HG03280 (cell line): Measurements from ENCODE around the gene NOTUM.

ENCODE experiments used
- ATAC-seq: cut with Tn5 transposase; IDR thresholded peaks from one replicate; pipeline ENCODE4 v1.9.1; 2021; ENCODE audit warnings: mild to moderate bottlenecking, moderate library complexity; ENCODE audit not compliant: unreplicated experiment

The NOTUM gene

DNA sequence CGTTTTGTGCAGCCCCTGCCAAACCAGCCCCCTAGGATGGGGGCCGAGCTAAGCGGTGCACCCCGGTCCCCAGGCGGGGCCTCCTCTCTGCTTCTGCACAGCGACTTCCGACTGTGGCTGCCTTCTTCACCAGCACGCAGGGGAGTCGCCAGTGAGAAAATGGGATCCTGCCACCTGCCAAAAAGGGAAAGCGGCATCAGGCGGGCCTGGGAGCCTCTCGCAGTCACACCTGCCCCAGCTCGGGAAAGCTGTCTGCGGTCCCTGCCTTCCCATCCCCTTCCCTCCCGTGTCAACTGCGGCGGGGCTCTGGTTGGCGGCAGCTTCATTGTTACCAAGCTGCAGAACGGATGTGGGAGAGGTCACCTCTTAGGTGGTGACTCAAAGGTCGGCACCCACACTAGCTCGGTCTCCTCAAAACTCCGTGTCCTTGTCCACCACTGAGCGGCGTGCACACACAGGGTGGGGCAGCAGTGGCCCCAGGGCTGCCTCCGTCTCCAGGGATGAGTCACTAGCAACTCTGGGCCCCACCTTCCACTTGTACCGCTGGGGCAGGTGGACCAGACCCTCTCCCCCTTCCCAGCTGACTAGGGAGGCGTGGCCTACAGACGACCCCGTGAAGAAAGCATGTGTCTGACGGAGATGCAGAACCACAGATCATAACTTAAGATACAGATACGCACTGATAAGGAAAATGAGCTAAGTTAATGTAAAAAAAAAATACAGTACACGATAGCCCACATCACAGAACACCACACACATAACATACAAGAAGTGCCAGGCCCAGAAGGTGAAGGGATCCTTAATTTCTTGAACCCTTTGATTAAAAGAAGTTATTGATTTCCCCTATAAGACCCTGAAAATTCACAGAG is 48.3 kb downstream of the NOTUM start:
- no peak for ATAC-seq

DNA sequence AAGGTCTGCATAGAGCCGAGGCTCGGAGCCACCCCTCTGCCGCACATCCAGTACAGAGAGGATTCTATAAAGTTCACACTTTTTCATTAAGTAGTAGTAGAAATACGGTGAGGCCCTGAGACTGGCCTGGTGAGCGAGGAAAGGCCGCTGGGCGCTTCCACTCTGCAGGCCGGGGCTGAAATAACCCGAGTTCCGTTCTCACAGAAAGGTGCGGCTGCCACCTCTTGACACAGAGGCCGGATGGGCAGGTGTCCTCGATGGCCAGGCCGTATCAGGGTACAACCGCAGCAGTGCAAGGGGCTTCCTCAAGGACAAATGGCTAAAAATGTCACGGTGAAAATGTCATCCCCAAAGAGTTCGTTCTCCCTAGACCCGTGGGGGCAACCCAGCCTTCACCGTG is 49.0 kb downstream of the NOTUM start:
- ATAC-seq: no peak

DNA sequence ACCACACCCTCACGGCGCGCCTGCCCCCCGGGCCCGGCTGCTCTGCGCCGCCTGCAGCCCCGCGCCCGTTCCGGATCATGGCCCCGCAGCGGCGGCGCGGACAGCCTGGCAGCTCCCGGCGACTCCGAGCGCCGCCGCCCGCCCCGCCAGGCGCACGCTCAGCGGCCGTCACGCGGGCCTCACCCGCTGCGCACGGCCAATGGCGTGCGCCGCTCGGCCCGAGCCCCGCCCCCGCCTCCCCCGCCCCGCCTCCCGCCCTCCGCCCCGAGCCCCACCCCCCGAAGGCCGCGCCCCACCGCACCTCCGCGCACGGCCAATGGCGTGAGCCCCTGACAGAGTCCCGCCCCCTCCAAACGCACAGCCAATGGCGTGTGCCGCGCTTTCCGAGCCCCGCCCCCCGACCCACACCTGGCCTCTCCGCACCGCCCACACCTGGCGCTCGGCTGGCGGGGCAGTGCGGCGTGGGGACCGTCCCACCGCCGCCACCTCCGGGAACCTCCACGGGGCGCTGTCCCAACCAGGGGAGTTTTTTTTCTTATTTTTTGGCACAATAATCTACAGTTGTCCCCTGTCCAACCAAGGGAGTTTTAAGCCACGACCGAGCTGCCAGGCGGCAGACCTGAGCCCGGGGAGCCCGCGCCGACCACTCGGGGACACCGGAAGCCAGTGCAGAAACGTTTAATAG is 49.6 kb downstream of the NOTUM start, which contains the start of gene PCYT2:
PCYT2 (minus strand) TSS at position 123 of the 685 bp plus-strand sequence; CDS start at position 79, 44 bp downstream.
- ATAC-seq: peak; percentile 66

DNA sequence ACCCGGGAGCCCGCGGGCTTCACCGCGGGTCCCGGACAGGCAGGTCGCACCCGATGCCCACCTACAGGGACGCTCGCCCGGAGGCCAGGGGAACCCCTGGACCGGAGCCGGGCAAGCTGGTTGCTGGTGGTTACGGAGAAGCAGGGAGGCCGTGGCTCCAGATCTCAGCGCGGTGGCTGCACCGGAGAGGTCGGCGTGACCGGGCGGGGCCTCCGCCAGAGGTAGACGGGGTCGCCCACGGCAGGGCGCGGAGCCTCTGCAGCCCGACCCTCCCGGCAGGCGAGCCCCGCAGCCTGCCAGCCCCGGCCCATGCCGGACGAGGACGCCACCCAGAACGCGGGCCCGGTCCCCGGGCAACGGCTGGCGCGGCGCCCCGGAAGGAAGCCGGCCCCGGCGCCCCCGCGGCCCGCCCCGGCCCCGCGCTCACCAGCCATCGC is 50.1 kb downstream of the NOTUM start:
- ATAC-seq: peak; percentile 41

DNA sequence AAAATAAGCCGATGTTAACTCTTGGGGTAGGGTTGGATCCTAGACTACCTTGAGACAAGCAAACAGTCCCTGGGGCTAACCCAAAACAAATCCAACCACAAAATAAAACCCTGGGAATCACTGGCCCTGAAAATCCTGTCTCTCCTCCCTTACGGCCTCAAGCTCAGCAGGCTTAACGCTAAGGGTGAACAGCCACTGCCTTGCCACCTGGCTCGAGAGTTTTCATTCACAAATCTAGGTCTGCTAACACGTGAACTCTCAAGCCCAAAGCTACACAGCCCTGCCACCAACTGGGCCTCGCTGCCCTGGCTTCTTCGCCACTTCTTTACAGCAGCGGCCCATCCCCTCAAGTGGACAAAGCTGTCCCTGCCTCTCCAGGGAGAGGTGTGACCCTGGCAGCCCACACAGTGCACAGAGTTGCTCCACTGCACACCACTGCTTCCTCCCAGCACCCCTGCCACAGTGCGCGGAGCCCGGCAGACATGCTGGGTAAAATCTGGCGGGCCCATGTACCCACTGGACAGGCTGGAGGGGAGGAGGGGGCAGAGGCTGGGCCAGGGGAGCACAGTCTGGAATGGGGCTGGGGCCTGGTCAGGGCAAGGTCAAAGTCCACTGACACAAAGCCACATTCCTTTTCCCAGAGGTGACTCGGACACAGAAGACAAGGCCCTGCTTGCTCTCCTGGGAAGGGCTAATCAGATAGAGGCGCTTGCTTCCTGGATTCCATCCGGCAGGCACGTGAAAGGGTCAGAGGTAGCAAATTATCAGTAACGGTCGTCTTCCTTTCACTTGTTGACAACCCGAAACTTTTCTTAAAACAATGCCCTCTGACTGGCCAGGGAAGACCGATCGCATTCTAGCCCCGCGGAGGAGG is 50.8 kb downstream of the NOTUM start:
- no peak for ATAC-seq

DNA sequence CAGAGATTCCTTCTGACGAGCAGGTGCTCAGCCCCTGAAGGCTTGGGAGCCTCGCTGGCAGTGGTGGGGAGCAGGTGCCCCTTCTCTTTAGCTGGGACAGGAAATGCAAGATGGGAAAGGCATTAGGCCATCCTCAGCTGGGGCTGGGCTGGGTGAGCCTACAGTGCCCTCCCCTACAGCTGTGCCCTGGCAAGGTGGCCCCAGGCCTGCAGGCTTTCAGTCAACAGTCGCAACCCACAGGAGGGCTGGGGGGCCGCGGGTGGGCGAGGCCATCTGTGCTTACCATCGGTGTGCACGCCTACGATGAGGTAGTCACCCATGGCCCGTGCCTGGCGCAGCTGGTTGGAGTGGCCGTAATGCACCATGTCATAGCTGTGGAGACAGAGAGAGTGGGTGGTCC is 51.8 kb downstream of the NOTUM start:
- ATAC-seq: no peak

DNA sequence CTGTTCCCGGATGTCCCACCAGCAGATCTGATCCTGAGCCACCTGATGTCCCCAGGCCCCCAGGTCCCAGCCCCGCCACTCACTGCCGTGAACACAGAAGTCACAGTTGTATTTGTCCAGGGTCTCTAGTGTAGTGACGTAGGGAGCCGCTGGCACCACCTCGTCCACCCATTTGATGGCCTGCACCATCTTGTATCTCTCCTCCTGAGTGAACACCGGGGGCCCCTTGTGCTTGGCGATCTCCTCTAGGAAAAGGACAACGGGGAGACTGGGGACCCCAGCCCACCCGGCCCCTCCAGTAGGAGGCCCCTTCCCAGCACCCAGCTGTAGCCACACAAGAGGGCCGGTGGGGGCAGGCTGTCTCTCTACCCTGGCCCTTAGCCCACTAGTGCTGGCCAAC is 52.2 kb downstream of the NOTUM start:
- ATAC-seq: no peak

DNA sequence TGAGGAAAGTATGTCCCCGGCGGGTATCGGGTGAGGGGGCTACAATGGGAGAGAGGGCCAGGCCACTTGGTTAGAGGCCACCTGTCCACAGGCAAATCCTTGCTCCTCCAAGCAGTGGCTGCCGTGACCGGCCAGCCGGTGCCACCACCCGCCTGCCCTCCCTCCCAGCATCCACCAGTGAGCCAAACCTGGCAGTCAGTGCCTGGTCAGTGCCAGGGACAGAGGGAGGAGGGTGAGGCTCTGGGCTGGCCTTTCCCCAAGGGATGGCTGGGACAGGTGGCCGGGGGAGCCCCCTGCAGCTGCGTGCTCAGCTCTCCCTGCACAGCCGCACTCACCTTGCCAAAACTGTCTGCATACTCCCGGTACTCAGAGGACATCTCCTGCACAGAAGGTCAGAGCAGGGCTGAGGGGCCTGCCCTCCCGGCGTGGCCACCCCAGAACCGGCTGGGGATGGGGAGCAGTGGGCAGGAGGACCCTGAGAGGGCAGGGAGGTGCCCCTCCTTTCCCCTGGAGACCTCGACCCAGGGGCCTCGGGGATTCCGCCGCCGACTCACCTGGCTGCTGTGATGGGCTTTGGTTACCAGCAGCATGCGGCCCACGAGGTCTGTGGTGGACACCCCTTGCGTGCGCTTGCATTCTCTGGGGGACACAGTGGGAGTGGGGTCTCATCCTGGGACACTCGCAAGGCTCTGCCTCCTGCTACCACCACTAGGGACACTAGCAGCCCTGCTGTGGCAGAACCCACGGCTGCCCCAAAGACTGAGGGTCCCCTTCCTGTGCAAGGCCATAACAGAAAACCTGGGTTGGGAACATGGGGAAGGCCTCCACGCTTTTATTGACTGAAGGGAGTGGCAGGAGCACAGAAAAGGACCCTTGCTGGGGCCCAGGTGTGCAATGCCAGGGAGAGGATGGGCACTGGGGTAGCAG is 53.5 kb downstream of the NOTUM start:
- no peak for ATAC-seq

DNA sequence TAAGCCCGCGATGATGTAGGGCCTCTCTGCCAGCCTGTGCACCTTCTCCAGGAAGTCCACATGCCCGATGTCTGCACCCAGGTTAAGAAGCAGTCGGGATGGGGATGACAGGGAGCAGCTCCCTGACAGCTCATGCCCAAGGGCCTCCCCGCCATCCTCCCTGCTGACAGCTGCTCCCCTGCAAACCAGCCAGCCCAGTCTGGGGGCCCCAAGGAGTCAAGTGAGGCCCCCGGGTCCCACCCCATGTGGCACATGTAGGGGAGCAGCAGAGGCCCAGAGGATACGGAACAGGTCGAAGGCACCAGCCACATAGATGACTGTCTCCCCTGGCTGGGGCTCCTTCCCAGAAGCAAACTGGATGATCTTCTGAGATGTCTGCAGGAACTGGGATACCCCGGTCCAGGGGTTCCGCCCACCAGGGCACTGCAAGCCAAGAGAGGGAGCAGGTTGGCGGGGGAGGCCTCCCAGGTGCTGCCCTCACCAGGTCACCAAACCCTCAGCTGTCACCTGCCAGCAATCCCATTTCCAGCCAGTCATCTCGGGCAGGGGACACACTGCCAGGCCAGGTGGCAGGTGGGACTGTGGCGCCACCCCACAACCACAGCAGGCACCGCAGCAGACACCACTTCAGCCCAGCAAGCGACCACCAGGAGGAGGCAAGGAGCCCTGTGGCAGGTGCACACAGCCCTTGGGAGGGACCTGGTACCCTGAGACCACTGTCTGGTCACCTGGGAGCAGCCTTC is 54.3 kb downstream of the NOTUM start:
- no peak for ATAC-seq

DNA sequence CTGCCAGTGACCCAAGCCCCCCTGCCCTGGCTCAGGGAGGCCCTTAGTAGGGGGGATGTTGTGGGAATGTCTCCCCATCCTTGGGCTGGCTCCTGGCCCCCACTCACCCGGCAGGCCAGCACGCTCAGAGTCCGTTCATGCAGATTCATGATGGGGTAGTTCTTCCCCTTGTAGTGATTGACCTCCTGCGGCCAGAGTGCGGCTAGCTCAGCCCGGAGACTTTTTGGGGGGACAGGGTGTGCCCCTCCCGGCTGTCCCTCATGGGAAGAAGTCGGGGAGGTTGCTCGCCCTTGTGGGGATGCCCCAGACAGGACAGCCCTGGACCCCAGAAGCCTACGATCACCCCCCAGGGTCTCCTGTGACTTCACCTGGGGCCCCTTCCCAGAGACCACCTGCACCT is 55.0 kb downstream of the NOTUM start:
- no peak for ATAC-seq

DNA sequence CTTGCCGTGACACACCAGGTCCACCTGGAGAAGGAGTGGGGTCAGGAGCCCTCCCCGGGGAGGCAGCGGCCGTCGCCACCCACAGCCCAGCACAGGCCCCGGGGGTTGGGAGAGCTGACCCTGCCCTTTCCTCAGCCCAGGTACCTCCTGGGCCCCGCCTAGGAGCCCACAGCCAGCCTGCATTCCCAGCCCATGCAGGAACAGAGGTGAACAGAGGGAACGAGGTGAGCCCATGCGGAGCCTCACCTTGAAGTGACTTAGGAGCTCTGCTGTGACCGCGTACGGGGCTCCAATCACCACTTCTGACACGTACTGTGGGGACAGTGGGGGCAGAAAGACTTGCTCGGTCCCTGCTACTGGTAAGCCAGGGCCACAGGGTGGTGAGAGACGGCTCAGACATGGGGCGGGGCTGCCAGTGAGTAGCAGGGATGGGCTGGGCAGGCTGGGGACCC is 55.5 kb downstream of the NOTUM start:
- ATAC-seq: no peak

DNA sequence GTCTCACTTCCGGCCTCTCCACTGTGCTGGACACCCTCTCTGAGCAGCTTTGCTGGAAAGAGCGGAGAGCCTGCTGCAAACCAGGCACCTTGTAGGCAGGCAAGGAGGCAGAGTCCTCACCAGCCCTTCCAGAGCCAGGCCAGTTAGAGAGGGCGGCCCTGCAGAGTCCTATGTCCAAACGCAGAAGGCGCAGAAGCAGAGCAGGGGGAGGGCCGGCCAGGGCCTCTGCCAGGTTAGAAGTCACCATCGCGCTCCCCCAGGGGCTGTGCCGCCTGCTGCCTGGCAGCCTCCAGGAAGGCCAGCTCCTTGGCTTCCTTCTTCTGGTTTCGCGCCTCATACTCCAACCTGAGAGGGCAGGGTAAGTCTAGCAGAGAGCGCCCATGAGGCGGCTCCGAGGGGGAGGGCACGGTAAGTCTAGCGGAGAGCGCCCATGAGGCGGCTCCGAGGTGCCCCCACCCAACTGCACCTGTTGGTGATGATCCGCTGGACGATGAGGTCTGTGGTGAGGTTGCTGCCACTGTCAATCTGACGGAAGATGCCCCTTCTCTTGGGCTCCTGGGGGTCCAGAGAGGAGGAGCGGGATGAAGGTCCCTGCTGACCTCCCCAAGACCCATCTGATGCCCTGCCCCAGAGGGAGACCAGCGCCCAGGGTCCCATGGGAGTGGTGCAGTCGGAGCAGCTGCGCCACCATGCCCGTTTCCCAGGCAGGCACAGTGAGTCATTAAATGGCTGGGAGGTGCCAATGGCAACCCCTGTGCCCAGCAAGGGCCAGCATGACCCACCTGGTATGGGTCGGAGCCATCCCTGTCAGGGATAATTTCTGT is 56.2 kb downstream of the NOTUM start:
- no peak for ATAC-seq

DNA sequence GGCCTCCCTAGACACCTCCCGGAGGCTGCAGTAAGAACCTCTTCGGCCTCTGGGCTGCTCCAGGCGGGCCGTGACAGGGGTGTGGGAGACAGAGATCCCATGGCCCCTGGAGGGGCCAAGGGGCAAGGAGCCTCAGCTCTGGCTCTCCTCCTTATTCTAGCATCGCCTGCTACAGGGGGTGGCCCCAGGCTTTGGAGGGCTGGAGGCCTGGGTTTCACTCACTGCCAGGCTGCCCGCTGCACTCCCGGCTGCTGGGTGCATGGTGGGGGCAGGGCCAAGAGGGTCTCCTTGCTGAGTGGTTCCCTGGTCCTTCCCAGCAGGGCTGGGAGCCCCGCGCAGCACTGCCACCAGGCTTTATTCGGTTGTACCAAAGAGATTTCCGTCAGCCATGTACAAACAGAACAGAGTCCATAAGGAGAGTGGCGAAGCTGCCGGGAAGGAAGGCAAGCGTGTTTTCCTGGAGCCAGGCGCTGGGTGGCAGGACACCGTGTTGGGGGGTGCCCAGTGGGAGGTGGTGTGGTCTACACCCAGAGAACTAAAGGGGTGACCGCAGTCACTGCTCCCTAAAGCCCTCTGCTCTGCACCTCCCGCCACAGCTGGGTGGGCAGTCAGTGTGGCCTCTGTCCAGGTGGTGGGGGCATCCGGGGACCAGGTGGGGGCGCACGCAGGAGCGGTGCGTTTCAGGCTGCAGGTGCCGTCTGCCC is 56.9 kb downstream of the NOTUM start:
- no peak for ATAC-seq

DNA sequence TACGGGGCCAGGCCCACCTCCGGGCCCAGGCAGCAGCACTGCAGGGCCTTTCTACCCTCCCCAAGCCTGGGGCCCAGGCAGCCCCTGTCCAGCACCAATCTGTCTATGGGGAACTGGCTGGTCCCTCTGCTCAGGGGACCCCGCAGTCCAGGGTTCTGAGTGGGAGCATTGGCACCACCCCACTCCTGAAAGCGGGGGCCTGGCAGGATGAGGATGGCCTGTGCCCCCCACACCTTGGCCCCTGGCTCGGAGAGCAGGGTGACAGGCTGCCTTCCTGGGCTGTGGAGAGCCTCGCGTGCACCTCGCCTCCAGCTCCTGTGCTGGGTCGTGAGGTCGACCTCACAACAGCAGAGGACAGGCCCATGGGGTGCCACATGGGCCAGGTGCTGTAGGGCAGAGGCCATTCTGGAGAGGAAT is 57.6 kb downstream of the NOTUM start:
- no peak for ATAC-seq

DNA sequence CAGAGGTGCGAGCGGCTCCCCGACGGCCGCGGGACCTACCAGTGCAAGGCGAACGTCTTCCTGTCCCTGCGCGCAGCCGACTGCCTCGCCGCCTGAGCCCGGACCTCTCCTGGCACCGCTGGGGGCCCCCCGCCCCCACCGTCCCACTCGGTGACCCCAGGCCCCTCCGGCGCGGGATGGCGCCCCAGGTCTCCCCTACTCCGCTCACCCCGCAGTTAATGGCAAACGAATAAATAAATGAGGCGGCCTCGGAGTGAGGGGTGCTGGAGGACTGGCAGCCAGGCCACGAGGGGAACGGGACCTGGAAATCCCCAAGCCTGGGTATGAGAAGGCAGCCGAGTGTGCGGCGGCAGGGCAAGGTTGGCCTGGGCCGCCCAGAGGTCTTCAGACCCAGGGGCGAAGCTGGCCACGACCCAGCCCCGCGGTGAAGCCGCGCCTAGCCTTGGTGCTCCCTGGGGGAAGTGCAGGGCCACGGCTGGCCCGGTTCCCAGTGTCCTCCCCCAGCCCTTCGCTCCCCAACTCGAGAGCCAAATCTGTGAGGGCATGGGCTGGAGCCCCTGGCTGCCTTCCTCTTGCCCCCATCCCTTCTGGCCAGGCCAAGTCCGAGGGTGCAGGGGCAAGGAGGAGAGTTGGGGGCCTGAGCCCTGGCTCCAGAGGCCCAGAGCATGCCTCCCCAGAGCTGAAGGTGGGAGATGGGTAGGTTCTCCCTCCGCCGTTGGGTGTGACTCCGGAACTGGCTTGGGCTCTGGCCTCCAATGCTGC is 58.2 kb downstream of the NOTUM start:
- no peak for ATAC-seq
